22Rv1 (cell line): Measurements from ENCODE around the gene SRP72.

ENCODE experiments used
- ZFX ChIP-seq: fragments of 450-650 bp; IDR thresholded peaks from 2 replicates; pipeline ENCODE4 v1.6.1; 2017; ENCODE audit warnings: antibody characterized with exemption, borderline replicate concordance
- TF ChIP-seq, protein P1 (sequence below): fragments of 450-650 bp; IDR thresholded peaks from 2 replicates; pipeline ENCODE4 v1.5.1; 2017; ENCODE audit warnings: mild to moderate bottlenecking

DNA sequence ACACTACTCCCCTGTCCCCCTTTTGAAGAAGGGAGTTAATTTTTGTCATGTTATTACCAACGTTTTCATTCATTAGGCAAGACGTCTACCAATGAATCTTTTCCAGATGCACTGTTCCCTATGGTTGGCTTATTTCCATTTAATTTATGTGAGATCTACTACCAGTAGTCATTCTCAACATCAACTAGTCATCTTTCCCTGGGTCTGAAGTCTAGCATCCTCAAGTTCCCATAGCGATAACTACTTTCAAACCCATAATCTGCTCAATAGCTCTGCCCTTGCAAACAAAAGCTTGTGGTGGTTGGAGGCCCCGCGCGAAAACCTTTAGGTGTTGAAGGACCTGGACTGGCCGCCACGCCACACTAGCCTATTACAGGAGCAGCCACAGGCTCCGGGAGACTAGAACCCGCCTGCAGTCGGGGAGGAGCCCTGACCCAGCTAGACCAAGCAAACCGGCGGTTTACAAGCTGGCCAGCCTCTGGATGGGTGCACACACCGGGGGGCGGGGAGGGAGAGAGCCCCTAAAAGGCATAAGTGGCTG, 32.7 kb upstream of the SRP72 start:
- TF ChIP-seq, protein P1, sequence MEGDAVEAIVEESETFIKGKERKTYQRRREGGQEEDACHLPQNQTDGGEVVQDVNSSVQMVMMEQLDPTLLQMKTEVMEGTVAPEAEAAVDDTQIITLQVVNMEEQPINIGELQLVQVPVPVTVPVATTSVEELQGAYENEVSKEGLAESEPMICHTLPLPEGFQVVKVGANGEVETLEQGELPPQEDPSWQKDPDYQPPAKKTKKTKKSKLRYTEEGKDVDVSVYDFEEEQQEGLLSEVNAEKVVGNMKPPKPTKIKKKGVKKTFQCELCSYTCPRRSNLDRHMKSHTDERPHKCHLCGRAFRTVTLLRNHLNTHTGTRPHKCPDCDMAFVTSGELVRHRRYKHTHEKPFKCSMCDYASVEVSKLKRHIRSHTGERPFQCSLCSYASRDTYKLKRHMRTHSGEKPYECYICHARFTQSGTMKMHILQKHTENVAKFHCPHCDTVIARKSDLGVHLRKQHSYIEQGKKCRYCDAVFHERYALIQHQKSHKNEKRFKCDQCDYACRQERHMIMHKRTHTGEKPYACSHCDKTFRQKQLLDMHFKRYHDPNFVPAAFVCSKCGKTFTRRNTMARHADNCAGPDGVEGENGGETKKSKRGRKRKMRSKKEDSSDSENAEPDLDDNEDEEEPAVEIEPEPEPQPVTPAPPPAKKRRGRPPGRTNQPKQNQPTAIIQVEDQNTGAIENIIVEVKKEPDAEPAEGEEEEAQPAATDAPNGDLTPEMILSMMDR, result no peak
- TF ChIP-seq ZFX, result no peak
